ENCODE measurements around the gene VTI1A.

DNA sequence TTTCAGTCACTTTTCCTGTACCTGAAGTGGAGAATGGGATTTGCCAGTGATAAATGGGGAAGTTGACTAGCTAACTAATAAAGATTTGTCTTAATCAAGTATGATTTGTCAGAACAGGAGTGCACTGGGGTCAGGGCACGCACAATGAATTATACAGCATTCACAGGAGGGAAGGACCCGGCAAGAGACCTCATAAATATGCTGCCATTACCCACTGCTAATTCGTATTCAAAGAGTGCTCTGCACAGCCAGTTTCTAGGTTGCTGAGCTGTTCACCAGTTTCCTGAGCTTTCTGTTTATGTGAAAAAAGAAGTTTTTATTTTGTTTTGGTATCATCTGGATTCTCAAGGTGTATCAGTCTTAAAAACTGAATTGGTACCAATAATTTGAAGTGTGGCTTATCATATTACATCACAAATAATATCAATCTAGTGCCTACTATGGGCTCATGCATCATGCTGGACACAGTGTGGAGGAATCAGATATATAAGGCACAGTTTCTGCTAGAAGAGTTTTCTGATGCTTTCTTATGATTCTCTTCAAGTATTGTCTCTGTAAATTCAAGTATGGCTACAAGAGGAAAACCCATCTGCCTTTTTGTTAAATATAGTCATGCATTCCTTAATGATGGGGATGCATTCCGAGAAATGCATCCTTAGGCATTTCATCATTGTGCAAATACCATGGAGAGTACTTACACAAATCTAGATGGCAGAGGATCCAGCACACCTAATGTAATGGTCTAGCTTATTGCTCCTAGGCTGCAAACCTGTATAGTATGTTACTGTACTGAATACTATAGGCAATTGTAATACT, 202.2 kb downstream of the VTI1A start:
- no peak for TF ChIP-seq POLR2A (IDR thresholded peaks at IDR 0.05)
- TF ChIP-seq, protein P1, sequence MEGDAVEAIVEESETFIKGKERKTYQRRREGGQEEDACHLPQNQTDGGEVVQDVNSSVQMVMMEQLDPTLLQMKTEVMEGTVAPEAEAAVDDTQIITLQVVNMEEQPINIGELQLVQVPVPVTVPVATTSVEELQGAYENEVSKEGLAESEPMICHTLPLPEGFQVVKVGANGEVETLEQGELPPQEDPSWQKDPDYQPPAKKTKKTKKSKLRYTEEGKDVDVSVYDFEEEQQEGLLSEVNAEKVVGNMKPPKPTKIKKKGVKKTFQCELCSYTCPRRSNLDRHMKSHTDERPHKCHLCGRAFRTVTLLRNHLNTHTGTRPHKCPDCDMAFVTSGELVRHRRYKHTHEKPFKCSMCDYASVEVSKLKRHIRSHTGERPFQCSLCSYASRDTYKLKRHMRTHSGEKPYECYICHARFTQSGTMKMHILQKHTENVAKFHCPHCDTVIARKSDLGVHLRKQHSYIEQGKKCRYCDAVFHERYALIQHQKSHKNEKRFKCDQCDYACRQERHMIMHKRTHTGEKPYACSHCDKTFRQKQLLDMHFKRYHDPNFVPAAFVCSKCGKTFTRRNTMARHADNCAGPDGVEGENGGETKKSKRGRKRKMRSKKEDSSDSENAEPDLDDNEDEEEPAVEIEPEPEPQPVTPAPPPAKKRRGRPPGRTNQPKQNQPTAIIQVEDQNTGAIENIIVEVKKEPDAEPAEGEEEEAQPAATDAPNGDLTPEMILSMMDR (IDR thresholded peaks at IDR 0.05) = no peak
